ENCODE results near the gene BATF2. TPM values are rescaled to one million over a fixed set of nuclear protein-coding genes. Genes with fewer than 3 reads are reported as not detected.
"Not testable (repeated sequence)": the region's sequence is repeated elsewhere in the genome, so short reads cannot be mapped to it uniquely, and the experiment has no call there.

The BATF2 gene
- total and polyA plus RNA-seq, 3 donors from 2014 or later, result 0.94 to 2.7 (median 1.5) TPM

GRCh38 chr11:65034423-65034822 is 37.7 kb upstream of the BATF2 start:
- TF ChIP-seq POLR2A (IDR thresholded peaks at IDR 0.05), result no peak
- TF ChIP-seq, protein P1, sequence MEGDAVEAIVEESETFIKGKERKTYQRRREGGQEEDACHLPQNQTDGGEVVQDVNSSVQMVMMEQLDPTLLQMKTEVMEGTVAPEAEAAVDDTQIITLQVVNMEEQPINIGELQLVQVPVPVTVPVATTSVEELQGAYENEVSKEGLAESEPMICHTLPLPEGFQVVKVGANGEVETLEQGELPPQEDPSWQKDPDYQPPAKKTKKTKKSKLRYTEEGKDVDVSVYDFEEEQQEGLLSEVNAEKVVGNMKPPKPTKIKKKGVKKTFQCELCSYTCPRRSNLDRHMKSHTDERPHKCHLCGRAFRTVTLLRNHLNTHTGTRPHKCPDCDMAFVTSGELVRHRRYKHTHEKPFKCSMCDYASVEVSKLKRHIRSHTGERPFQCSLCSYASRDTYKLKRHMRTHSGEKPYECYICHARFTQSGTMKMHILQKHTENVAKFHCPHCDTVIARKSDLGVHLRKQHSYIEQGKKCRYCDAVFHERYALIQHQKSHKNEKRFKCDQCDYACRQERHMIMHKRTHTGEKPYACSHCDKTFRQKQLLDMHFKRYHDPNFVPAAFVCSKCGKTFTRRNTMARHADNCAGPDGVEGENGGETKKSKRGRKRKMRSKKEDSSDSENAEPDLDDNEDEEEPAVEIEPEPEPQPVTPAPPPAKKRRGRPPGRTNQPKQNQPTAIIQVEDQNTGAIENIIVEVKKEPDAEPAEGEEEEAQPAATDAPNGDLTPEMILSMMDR (IDR thresholded peaks at IDR 0.05), result no peak
- H3K27ac ChIP-seq, result no peak overlapping the region
- no peak overlapping the region for H3K4me3 ChIP-seq
- intact Hi-C loops (cut with DNase I; ENCODE audit: low total_unique reads), result no loop called here
- WGBS, 2 donors, result 87 to 88% methylated on average over 2 of the region's 2 CpGs
- no peaks in the 10 kb centered on the region for H3K9me3 ChIP-seq
- H3K4me1 ChIP-seq, result no peaks in the 10 kb centered on the region
- no peaks in the 10 kb centered on the region for H3K27me3 ChIP-seq
- H3K36me3 ChIP-seq (ENCODE audit: low read depth, missing control alignments), result no peaks in the 10 kb centered on the region
- DNase-seq, result no peak

DNA sequence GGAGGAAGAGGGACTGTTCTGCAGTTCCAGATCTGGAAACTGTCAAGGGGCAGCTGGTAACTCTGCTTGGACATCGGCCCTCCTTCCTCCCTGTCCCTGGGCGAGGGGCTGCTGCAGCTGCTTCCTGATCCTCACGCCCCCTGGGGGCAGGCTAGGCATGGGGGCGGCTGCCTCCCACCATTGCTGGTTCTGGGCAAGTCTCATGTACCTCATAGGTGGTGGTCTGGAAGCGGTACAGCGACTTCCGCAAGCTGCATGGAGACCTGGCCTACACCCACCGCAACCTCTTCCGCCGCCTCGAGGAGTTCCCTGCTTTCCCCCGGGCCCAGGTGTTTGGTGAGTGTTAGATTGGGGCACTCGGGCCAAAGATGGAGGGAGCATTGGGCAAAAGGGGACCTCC is 35.4 kb upstream of the BATF2 start:
- Histone ChIP-seq H3K4me3 (no peak overlapping the region), H3K27ac (no peak overlapping the region), H3K27me3 (no peaks in the 10 kb centered on the region), H3K9me3 (no peaks in the 10 kb centered on the region), H3K36me3 (ENCODE audit: low read depth, missing control alignments) (no peaks in the 10 kb centered on the region), H3K4me1 (peaks cover 3% of the 10 kb centered on the region)
- no peak for TF ChIP-seq POLR2A (IDR thresholded peaks at IDR 0.05)
- TF ChIP-seq, protein P1 (IDR thresholded peaks at IDR 0.05), result no peak
- DNase-seq, result no peak
- intact Hi-C loops (cut with DNase I; ENCODE audit: low total_unique reads), result no loop called here
- WGBS, 2 donors, result 89 to 97% methylated on average over 6 to 13 of the region's 13 CpGs

GRCh38 chr11:65027213-65028067 is 30.7 kb upstream of the BATF2 start, which contains the start of gene SNX15:
Gene SNX15 (plus strand): TSS chr11:65027439. CDS start chr11:65027538, 99 bp downstream.
- Histone ChIP-seq H3K9me3 (no peaks in the 10 kb centered on the region), H3K4me3 (peak within 1 kb of the TSS; percentile 65 to 69), H3K36me3 (ENCODE audit: low read depth, missing control alignments) (no peaks in the 10 kb centered on the region), H3K27ac (peak within 1 kb of the TSS; percentile 82 to 88), H3K27me3 (no peaks in the 10 kb centered on the region), H3K4me1 (peaks cover 3% of the 10 kb centered on the region)
- TF ChIP-seq POLR2A (IDR thresholded peaks at IDR 0.05), result no peak
- TF ChIP-seq, protein P1 (IDR thresholded peaks at IDR 0.05), result peak; percentile 78 to 88 (median 86)
- intact Hi-C loops (cut with DNase I; ENCODE audit: low total_unique reads), result no loop called here
- WGBS, 2 donors, result 0 to 1% methylated on average over 41 to 51 of the region's 51 CpGs
- DNase-seq, result peak; percentile 98

DNA sequence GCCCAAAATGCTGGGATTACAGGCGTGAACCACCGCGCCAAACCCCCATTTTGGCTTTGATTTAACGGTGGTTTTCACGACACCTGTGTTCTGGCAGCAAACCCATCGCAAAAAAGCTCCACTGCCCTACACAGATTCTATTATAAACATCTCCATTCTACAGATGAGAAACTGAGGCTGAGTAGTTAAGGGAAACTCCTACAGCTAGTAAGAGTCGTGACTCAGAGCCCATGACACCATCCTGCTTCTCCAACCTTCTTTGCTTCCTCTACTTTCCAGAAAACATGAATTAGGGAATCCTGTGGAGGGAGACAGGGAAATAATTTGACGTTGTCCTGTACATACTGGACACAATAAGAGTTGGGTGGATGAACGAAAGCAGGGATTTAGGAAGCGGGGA is 30.0 kb upstream of the BATF2 start:
- no peaks in the 10 kb centered on the region for H3K9me3 ChIP-seq
- no peak for DNase-seq
- H3K36me3 ChIP-seq (ENCODE audit: low read depth, missing control alignments), result no peaks in the 10 kb centered on the region
- no peak overlapping the region for H3K27ac ChIP-seq
- intact Hi-C loops (cut with DNase I; ENCODE audit: low total_unique reads), result no loop called here
- TF ChIP-seq POLR2A (IDR thresholded peaks at IDR 0.05), result no peak
- TF ChIP-seq, protein P1 (IDR thresholded peaks at IDR 0.05), result no peak
- WGBS, 2 donors, result 45 to 47% methylated on average over 10 of the region's 10 CpGs
- H3K27me3 ChIP-seq, result no peaks in the 10 kb centered on the region
- peaks cover 3% of the 10 kb centered on the region for H3K4me1 ChIP-seq
- no peak overlapping the region for H3K4me3 ChIP-seq

- H3K9me3 ChIP-seq; H3K27me3 ChIP-seq; H3K4me1 ChIP-seq; DNase-seq; intact Hi-C loops (cut with DNase I; ENCODE audit: low total_unique reads); H3K27ac ChIP-seq; H3K4me3 ChIP-seq; H3K36me3 ChIP-seq (ENCODE audit: low read depth, missing control alignments): not testable (repeated sequence)
- WGBS, 2 donors, result 53 to 62% methylated on average over 8 of the region's 8 CpGs
Observed at GRCh38 chr11:65023502-65023901, 26.7 kb upstream of the BATF2 start.
